ENCODE data around the gene BRMS1.
A peak's percentile ranks its signal among the peaks of the same experiment; 100 is the strongest.
"Not testable (repeated sequence)": the region's sequence is repeated elsewhere in the genome, so short reads cannot be mapped to it uniquely, and the experiment has no call there.

The BRMS1 gene

GRCh38 chr11:66327171-66328030, 17.5 kb downstream of the BRMS1 start:
- no peaks in the 10 kb centered on the region for H3K9me3 Mint-ChIP-seq
- peaks cover 22 to 28% of the 10 kb centered on the region in 2 donors for H3K4me1 Mint-ChIP-seq
- H3K4me3 Mint-ChIP-seq: no peak overlapping the region
- no peak for DNase-seq
- no peak for ATAC-seq (replicated peaks)
- H3K36me3 Mint-ChIP-seq: no peaks in the 10 kb centered on the region
- H3K27me3 Mint-ChIP-seq: no peaks in the 10 kb centered on the region
- H3K27ac Mint-ChIP-seq: peak overlapping the region; percentile 1

GRCh38 chr11:66326261-66327111, 18.4 kb downstream of the BRMS1 start:
- peaks cover 22 to 32% of the 10 kb centered on the region in 2 donors for H3K4me1 Mint-ChIP-seq

GRCh38 chr11:66325263-66325671, 19.6 kb downstream of the BRMS1 start:
- ATAC-seq (replicated peaks): no peak
- H3K27ac Mint-ChIP-seq: no peak overlapping the region

More at GRCh38 chr11:66326261-66327111, 18.4 kb downstream of the BRMS1 start:
- H3K9me3 Mint-ChIP-seq: no peaks in the 10 kb centered on the region
- DNase-seq: no peak
- no peak for ATAC-seq (replicated peaks)
- no peaks in the 10 kb centered on the region for H3K36me3 Mint-ChIP-seq
- no peak overlapping the region for H3K4me3 Mint-ChIP-seq
- no peaks in the 10 kb centered on the region for H3K27me3 Mint-ChIP-seq
- no peak overlapping the region for H3K27ac Mint-ChIP-seq

GRCh38 chr11:66324664-66325063, 20.2 kb downstream of the BRMS1 start:
- H3K27ac Mint-ChIP-seq: no peak overlapping the region
- no peak for DNase-seq
- H3K27me3 Mint-ChIP-seq: no peaks in the 10 kb centered on the region
- H3K9me3 Mint-ChIP-seq: no peaks in the 10 kb centered on the region
- ATAC-seq (replicated peaks): no peak
- H3K4me1 Mint-ChIP-seq: peaks cover 22 to 32% of the 10 kb centered on the region in 2 donors
- no peaks in the 10 kb centered on the region for H3K36me3 Mint-ChIP-seq
- no peak overlapping the region for H3K4me3 Mint-ChIP-seq

More at GRCh38 chr11:66325263-66325671, 19.6 kb downstream of the BRMS1 start:
- Mint-ChIP-seq H3K4me3 (no peak overlapping the region), H3K4me1 (peaks cover 22 to 32% of the 10 kb centered on the region in 2 donors), H3K36me3 (no peaks in the 10 kb centered on the region), H3K27me3 (no peaks in the 10 kb centered on the region), H3K9me3 (no peaks in the 10 kb centered on the region)
- no peak for DNase-seq

GRCh38 chr11:66323684-66324083, 21.2 kb downstream of the BRMS1 start:
- no peaks in the 10 kb centered on the region for H3K27me3 Mint-ChIP-seq
- peak overlapping the region; percentile 0 for H3K27ac Mint-ChIP-seq
- ATAC-seq (replicated peaks): no peak
- no peak overlapping the region for H3K4me3 Mint-ChIP-seq
- H3K36me3 Mint-ChIP-seq: no peaks in the 10 kb centered on the region
- peaks cover 27 to 36% of the 10 kb centered on the region in 2 donors for H3K4me1 Mint-ChIP-seq
- no peaks in the 10 kb centered on the region for H3K9me3 Mint-ChIP-seq
- DNase-seq: no peak

- Mint-ChIP-seq H3K4me1 (peaks cover 28 to 36% of the 10 kb centered on the region in 2 donors), H3K27me3 (no peaks in the 10 kb centered on the region), H3K36me3 (no peaks in the 10 kb centered on the region), H3K4me3 (no peak overlapping the region), H3K9me3 (no peaks in the 10 kb centered on the region), H3K27ac (no peak overlapping the region)
- DNase-seq (no peak), ATAC-seq (replicated peaks) (no peak)
These were observed 22.0 kb downstream of the BRMS1 start for GRCh38 chr11:66322732-66323427.

GRCh38 chr11:66321606-66322005, 23.3 kb downstream of the BRMS1 start:
- H3K4me1 Mint-ChIP-seq: peaks cover 26 to 38% of the 10 kb centered on the region in 2 donors
- H3K4me3 Mint-ChIP-seq: no peak overlapping the region
- no peaks in the 10 kb centered on the region for H3K9me3 Mint-ChIP-seq
- DNase-seq: no peak
- no peak for ATAC-seq (replicated peaks)
- no peak overlapping the region for H3K27ac Mint-ChIP-seq
- no peaks in the 10 kb centered on the region for H3K36me3 Mint-ChIP-seq
- no peaks in the 10 kb centered on the region for H3K27me3 Mint-ChIP-seq

- not testable (repeated sequence) for ATAC-seq (replicated peaks); H3K27me3 Mint-ChIP-seq; H3K4me3 Mint-ChIP-seq; DNase-seq; H3K36me3 Mint-ChIP-seq; H3K9me3 Mint-ChIP-seq; H3K27ac Mint-ChIP-seq
- H3K4me1 Mint-ChIP-seq: peaks cover 22 to 32% of the 10 kb centered on the region in 2 donors
These were observed 24.2 kb downstream of the BRMS1 start for GRCh38 chr11:66320748-66321147.

GRCh38 chr11:66320289-66320688, 24.6 kb downstream of the BRMS1 start:
- ATAC-seq (replicated peaks); H3K9me3 Mint-ChIP-seq; H3K27me3 Mint-ChIP-seq; H3K36me3 Mint-ChIP-seq; DNase-seq; H3K4me3 Mint-ChIP-seq; H3K27ac Mint-ChIP-seq: not testable (repeated sequence)
- peaks cover 21 to 32% of the 10 kb centered on the region in 2 donors for H3K4me1 Mint-ChIP-seq

GRCh38 chr11:66318600-66318970, 26.3 kb downstream of the BRMS1 start:
- Mint-ChIP-seq H3K27me3 (no peaks in the 10 kb centered on the region), H3K4me1 (peaks cover 25 to 40% of the 10 kb centered on the region in 2 donors), H3K36me3 (no peaks in the 10 kb centered on the region), H3K27ac (peak overlapping the region; percentile 90), H3K9me3 (no peaks in the 10 kb centered on the region), H3K4me3 (peak overlapping the region in 1 of 2 donors; percentile 74)
- ATAC-seq (replicated peaks) (no peak), DNase-seq (no peak)

GRCh38 chr11:66317723-66318599, 26.9 kb downstream of the BRMS1 start:
- no peak for DNase-seq
- no peaks in the 10 kb centered on the region for H3K36me3 Mint-ChIP-seq
- peak overlapping the region; percentile 90 for H3K27ac Mint-ChIP-seq
- H3K27me3 Mint-ChIP-seq: no peaks in the 10 kb centered on the region
- H3K4me3 Mint-ChIP-seq: peak overlapping the region; percentile 71 to 74
- peak; percentile 79 to 84 for ATAC-seq (replicated peaks)
- peaks cover 25 to 43% of the 10 kb centered on the region in 2 donors for H3K4me1 Mint-ChIP-seq
- no peaks in the 10 kb centered on the region for H3K9me3 Mint-ChIP-seq

GRCh38 chr11:66317322-66317722, 27.6 kb downstream of the BRMS1 start:
- no peaks in the 10 kb centered on the region for H3K27me3 Mint-ChIP-seq
- H3K4me1 Mint-ChIP-seq: peaks cover 27 to 40% of the 10 kb centered on the region in 2 donors
- ATAC-seq (replicated peaks) (peak; percentile 38), DNase-seq (no peak)
- H3K9me3 Mint-ChIP-seq: no peaks in the 10 kb centered on the region
- H3K27ac Mint-ChIP-seq: peak overlapping the region; percentile 86
- H3K36me3 Mint-ChIP-seq: no peaks in the 10 kb centered on the region
- peak overlapping the region; percentile 71 to 74 for H3K4me3 Mint-ChIP-seq

- Mint-ChIP-seq H3K9me3 (no peaks in the 10 kb centered on the region), H3K4me3 (peak within 1 kb of the TSS; percentile 71 to 74), H3K4me1 (peaks cover 29 to 40% of the 10 kb centered on the region in 2 donors), H3K27me3 (no peaks in the 10 kb centered on the region), H3K27ac (peak within 1 kb of the TSS; percentile 90), H3K36me3 (no peaks in the 10 kb centered on the region)
- DNase-seq (no peak), ATAC-seq (replicated peaks) (no peak)
These were observed 28.1 kb downstream of the BRMS1 start, which contains the start of gene CD248 for GRCh38 chr11:66316849-66317251. CD248 (minus strand) TSS chr11:66317044; CDS start chr11:66317027, 17 bp downstream.
